Colonic mucosa (tissue), 4 donors: ENCODE measurements around the gene MRPL33. TPM values are rescaled to one million over a fixed set of nuclear protein-coding genes. Genes with fewer than 3 reads are reported as not detected.

Experiments used
- DNase-seq: peaks from one replicate; pipeline ENCODE4 v3.0.0-alpha.2; 2020
- H3K27ac ChIP-seq: fragments of 200-600 bp; one replicate; pipeline ENCODE4 v1.8.0; 2021
- H3K27me3 ChIP-seq: fragments of 200-600 bp; one replicate; pipeline ENCODE4 v1.8.0; 2021
- H3K36me3 ChIP-seq: fragments of 200-600 bp; one replicate; pipeline ENCODE4 v1.8.0; 2021
- H3K4me1 ChIP-seq: fragments of 200-600 bp; one replicate; pipeline ENCODE4 v1.8.0; 2021; ENCODE audit warnings: mild to moderate bottlenecking
- H3K4me3 ChIP-seq: fragments of 200-600 bp; one replicate; pipeline ENCODE4 v1.8.0; 2021
- H3K9ac ChIP-seq, 2 donors: one replicate each; pipeline ENCODE4 v1.7.0; 2013; ENCODE audit warnings: control low read depth in 2 of 2, low read depth in 2 of 2, low read length in 2 of 2
- H3K9me3 ChIP-seq: fragments of 200-600 bp; one replicate; pipeline ENCODE4 v1.8.0; 2021
- CTCF ChIP-seq: fragments of 200-600 bp; IDR thresholded peaks from one replicate; pipeline ENCODE4 v1.8.0; 2022; ENCODE audit warnings: antibody characterized with exemption, mild to moderate bottlenecking
- intact Hi-C: fragments of 100-400 bp; cut with DNase I; formaldehyde crosslinking; loops from one replicate; pipeline ENCODE4 v1.14.1; 2022
- total RNA-seq, 2 donors: library from RNA; stranded (reverse); fragmentation: NEBNext Ultra II Directional in 1 of 2; extraction: Animal tissue kit (Norgen Biotek cat#: 25700) in 1 of 2; gene quantifications; one replicate each; pipeline ENCODE4 v1.2.1, GENCODE V29; 2021
- donor health status: healthy.
- donor health status: DM: no; HTN: no; CAD: no.
- donor health status: DM: no; HTN: no; CAD: no.

Gene MRPL33
- total RNA-seq, 2 donors from 2014 or later: 56.5 to 63.7 TPM

GRCh38 chr2:27796791-27797765 lies 25.6 kb downstream of the MRPL33 start:
- no peaks in the 10 kb centered on the region for H3K27me3 ChIP-seq
- intact Hi-C loops: no loop called here
- H3K4me1 ChIP-seq: no peaks in the 10 kb centered on the region
- no peaks in the 10 kb centered on the region for H3K36me3 ChIP-seq
- H3K27ac ChIP-seq: no peak overlapping the region
- no peaks in the 10 kb centered on the region for H3K9me3 ChIP-seq
- no peak overlapping the region for H3K9ac ChIP-seq
- no peak overlapping the region for H3K4me3 ChIP-seq
- no peak for DNase-seq
- no peak for TF ChIP-seq CTCF

GRCh38 chr2:27797841-27798240 lies 26.3 kb downstream of the MRPL33 start:
- no peak for DNase-seq
- Histone ChIP-seq H3K9me3 (no peaks in the 10 kb centered on the region), H3K27me3 (no peaks in the 10 kb centered on the region), H3K36me3 (no peaks in the 10 kb centered on the region), H3K4me1 (no peaks in the 10 kb centered on the region), H3K27ac (no peak overlapping the region), H3K9ac (no peak overlapping the region), H3K4me3 (no peak overlapping the region)
- intact Hi-C loops: no loop called here
- no peak for TF ChIP-seq CTCF

- Histone ChIP-seq H3K4me3 (no peak overlapping the region), H3K27ac (no peak overlapping the region), H3K4me1 (no peaks in the 10 kb centered on the region), H3K9ac (no peak overlapping the region), H3K27me3 (no peaks in the 10 kb centered on the region), H3K9me3 (no peaks in the 10 kb centered on the region), H3K36me3 (no peaks in the 10 kb centered on the region)
- no peak for DNase-seq
- intact Hi-C loops: no loop called here
- TF ChIP-seq CTCF: no peak
Observed at GRCh38 chr2:27798486-27798885, 27.0 kb downstream of the MRPL33 start.

GRCh38 chr2:27798948-27799645 lies 27.6 kb downstream of the MRPL33 start:
- TF ChIP-seq CTCF: no peak
- intact Hi-C loops: no loop called here
- Histone ChIP-seq H3K36me3 (no peaks in the 10 kb centered on the region), H3K9me3 (no peaks in the 10 kb centered on the region), H3K9ac (no peak overlapping the region), H3K27ac (peak overlapping the region; percentile 49), H3K4me3 (no peak overlapping the region), H3K4me1 (no peaks in the 10 kb centered on the region), H3K27me3 (no peaks in the 10 kb centered on the region)
- no peak for DNase-seq

- intact Hi-C loops: no loop called here
- no peak for DNase-seq
- no peaks in the 10 kb centered on the region for H3K9me3 ChIP-seq
- no peaks in the 10 kb centered on the region for H3K27me3 ChIP-seq
- peak overlapping the region; percentile 49 for H3K27ac ChIP-seq
- H3K36me3 ChIP-seq: no peaks in the 10 kb centered on the region
- no peaks in the 10 kb centered on the region for H3K4me1 ChIP-seq
- H3K9ac ChIP-seq: no peak overlapping the region
- TF ChIP-seq CTCF: no peak
- no peak overlapping the region for H3K4me3 ChIP-seq
Observed at GRCh38 chr2:27799646-27800010, 28.1 kb downstream of the MRPL33 start.
